HCT116 (cell line): Measurements from ENCODE around the gene GAB2. TPM values are rescaled to one million over a fixed set of nuclear protein-coding genes. Genes with fewer than 3 reads are reported as not detected.

Experiments used
- ATAC-seq: fragments of 200-7000 bp; cut with Tn5 transposase; 2 replicates; pipeline ENCODE4 v1.9.1; 2020; ENCODE audit warnings: mild to moderate bottlenecking, moderate library complexity
- BruUV-seq: library from RNA; stranded (reverse); fragments of 400-500 nt; replicated peaks from 2 replicates; lab custom pipeline; 2021; lab: Mats Ljungman, UMichigan
- CTCF ChIA-PET: fragments of 300-600 bp; sonication (Branson Sonifier 250); formaldehyde crosslinking; loops from one replicate; lab custom pipeline; 2021; ENCODE audit warnings: antibody characterized with exemption; lab: Charles Lee
- POLR2A ChIA-PET: fragments of 300-600, 350-600 bp; sonication (Branson Sonifier 250); formaldehyde crosslinking; loops from one replicate; lab custom pipeline; 2021; ENCODE audit warnings: antibody characterized with exemption; lab: Charles Lee
- RAD21 ChIA-PET, 2 experiments: fragments of 300-600 bp; sonication (Branson Sonifier 250); formaldehyde crosslinking; loops; one replicate each; lab custom pipeline; 2023; ENCODE audit warnings: low total read pairs in 2 of 2; ENCODE audit not compliant: uncharacterized antibody in 2 of 2, unreplicated experiment in 2 of 2, low non-redundant PET in 1 of 2; lab: Charles Lee
- DNase-seq: peaks from one replicate; pipeline ENCODE4 v3.0.0-alpha.2; 2010; ENCODE audit warnings: low read depth, low spot score
- H2AFZ ChIP-seq: fragments of 200-600 bp; shearing (Covaris generic), sonication (generic); 2 replicates; pipeline ENCODE4 v1.6.1; 2017; ENCODE audit warnings: low read depth, mixed run types, mixed read lengths, antibody characterized with exemption, low read length; ENCODE audit not compliant: poor library complexity, severe bottlenecking
- H3K27ac ChIP-seq: 2 replicates; pipeline ENCODE4 v1.5.1; 2012; ENCODE audit warnings: low read depth, low read length
- H3K27me3 ChIP-seq: fragments of 200-600 bp; sonication (generic); 2 replicates; pipeline ENCODE4 v1.6.1; 2016; ENCODE audit warnings: mixed run types, low read length, mixed read lengths; ENCODE audit not compliant: insufficient read depth
- H3K36me3 ChIP-seq, 2 experiments: fragments of 200-500 bp in 1 of 2; fragments of 200-600 bp in 1 of 2; sonication (Bioruptor generic) in 1 of 2; sonication (generic) in 1 of 2; 2 replicates each; pipeline versions ENCODE4 v1.5.1 to v1.6.1; 2014 to 2016; ENCODE audit warnings: low read length in 2 of 2, inconsistent platforms in 1 of 2, mixed read lengths in 1 of 2, mixed run types in 1 of 2; ENCODE audit not compliant: insufficient read depth in 2 of 2, control insufficient read depth in 1 of 2
- H3K4me1 ChIP-seq, 2 experiments: fragments of 200-600 bp in 1 of 2; sonication (generic) in 1 of 2; 2 replicates each; pipeline versions ENCODE4 v1.5.1 to v1.6.1; 2012 to 2017; ENCODE audit warnings: low read length in 2 of 2, inconsistent platforms in 1 of 2, mild to moderate bottlenecking in 1 of 2, mixed read lengths in 1 of 2, mixed run types in 1 of 2, moderate library complexity in 1 of 2; ENCODE audit not compliant: insufficient read depth in 2 of 2, control insufficient read depth in 1 of 2
- H3K4me2 ChIP-seq: fragments of 200-600 bp; sonication (generic); 2 replicates; pipeline ENCODE4 v1.6.1; 2017; ENCODE audit warnings: mixed run types, low read length, mixed read lengths
- H3K4me3 ChIP-seq, 2 experiments: fragments of 200-600 bp in 1 of 2; sonication (generic) in 1 of 2; replicated peaks in 1 of 2; 2 replicates each; pipeline ENCODE4 v1.5.1; 2011 to 2016; ENCODE audit warnings: low read length in 2 of 2, control low read depth in 1 of 2, low read depth in 1 of 2, mild to moderate bottlenecking in 1 of 2, mixed read lengths in 1 of 2, mixed run types in 1 of 2
- H3K79me2 ChIP-seq: fragments of 200-600 bp; sonication (generic); 2 replicates; pipeline ENCODE4 v1.6.1; 2017; ENCODE audit warnings: mild to moderate bottlenecking, mixed run types, low read length, moderate library complexity, mixed read lengths; ENCODE audit not compliant: insufficient read depth
- H3K9ac ChIP-seq: fragments of 200-600 bp; sonication (generic); 2 replicates; pipeline ENCODE4 v1.6.1; 2016; ENCODE audit warnings: low read length, mixed read lengths
- H3K9me2 ChIP-seq: fragments of 200-600 bp; sonication (generic), shearing (Covaris generic); 2 replicates; pipeline ENCODE4 v1.6.1; 2017; ENCODE audit warnings: mixed run types, mild to moderate bottlenecking, moderate library complexity; ENCODE audit not compliant: insufficient read depth
- H3K9me3 ChIP-seq, 2 experiments: fragments of 200-500 bp in 1 of 2; fragments of 200-600 bp in 1 of 2; sonication (Bioruptor generic) in 1 of 2; sonication (generic) in 1 of 2; 2 replicates each; pipeline ENCODE4 v1.6.1; 2014 to 2017; ENCODE audit warnings: low read length in 2 of 2, mixed read lengths in 2 of 2, inconsistent platforms in 1 of 2, low read depth in 1 of 2, mild to moderate bottlenecking in 1 of 2, mixed run types in 1 of 2, moderate library complexity in 1 of 2; ENCODE audit not compliant: control insufficient read depth in 1 of 2, insufficient read depth in 1 of 2
- H4K20me1 ChIP-seq: fragments of 200-600 bp; sonication (generic), shearing (Covaris generic); 2 replicates; pipeline ENCODE4 v1.6.1; 2017; ENCODE audit warnings: mixed run types, mild to moderate bottlenecking, moderate library complexity; ENCODE audit not compliant: insufficient read depth
- EGR1 ChIP-seq: IDR thresholded peaks from 2 replicates; pipeline ENCODE4 v1.6.1; 2012; ENCODE audit warnings: low read depth
- EZH2phosphoT487 ChIP-seq: fragments of 200-600 bp; IDR thresholded peaks from 2 replicates; pipeline ENCODE4 v1.6.1; 2018; ENCODE audit warnings: antibody characterized with exemption, borderline replicate concordance
- FOSL1 ChIP-seq: IDR thresholded peaks from 2 replicates; pipeline ENCODE4 v1.6.1; 2012; ENCODE audit warnings: low read depth
- JUND ChIP-seq: IDR thresholded peaks from 2 replicates; pipeline ENCODE4 v1.6.1; 2012
- POLR2A ChIP-seq: IDR thresholded peaks from 2 replicates; pipeline ENCODE4 v1.7.0; 2011; ENCODE audit warnings: borderline replicate concordance; ENCODE audit not compliant: insufficient read depth, insufficient read length; ENCODE audit errors: extremely low read depth
- POLR2AphosphoS5 ChIP-seq: IDR thresholded peaks from 2 replicates; pipeline ENCODE4 v1.6.1; 2011; ENCODE audit warnings: mild to moderate bottlenecking, low read depth, low read length, moderate library complexity
- REST ChIP-seq: IDR thresholded peaks from 2 replicates; pipeline ENCODE4 v1.6.1; 2012; ENCODE audit warnings: low read depth
- SP1 ChIP-seq: IDR thresholded peaks from 2 replicates; pipeline ENCODE4 v1.6.1; 2012; ENCODE audit warnings: low read depth
- SRF ChIP-seq: IDR thresholded peaks from 2 replicates; pipeline ENCODE4 v1.6.1; 2012; ENCODE audit warnings: low read depth
- YY1 ChIP-seq: IDR thresholded peaks from 2 replicates; pipeline ENCODE4 v1.6.1; 2011; ENCODE audit warnings: low read length, low read depth, moderate library complexity, mild to moderate bottlenecking; ENCODE audit not compliant: insufficient replicate concordance; ENCODE audit errors: extremely low read depth
- ZBTB33 ChIP-seq: IDR thresholded peaks from 2 replicates; pipeline ENCODE4 v1.6.1; 2011; ENCODE audit warnings: mild to moderate bottlenecking, low read length, moderate library complexity; ENCODE audit not compliant: insufficient replicate concordance; ENCODE audit errors: extremely low read depth
- ZFX ChIP-seq: fragments of 450-650 bp; IDR thresholded peaks from 2 replicates; pipeline ENCODE4 v1.6.1; 2017
- ZNF274 ChIP-seq: fragments of 200-500 bp; sonication (Bioruptor generic); IDR thresholded peaks from 2 replicates; pipeline ENCODE4 v1.6.1; 2014; ENCODE audit warnings: mild to moderate bottlenecking, low read depth, low read length, inconsistent platforms
- intact Hi-C: fragments of 100-400 bp; cut with micrococcal nuclease; formaldehyde crosslinking; loops from 2 replicates; pipeline ENCODE4 v1.10.0; 2022
- total RNA-seq: library from RNA; stranded (reverse); gene quantifications from one replicate; pipeline ENCODE4 v1.2.1, GENCODE V29; 2021; ENCODE audit not compliant: unreplicated experiment
- TF ChIP-seq, protein P1 (sequence below): IDR thresholded peaks from 2 replicates; pipeline ENCODE4 v1.6.1; 2012
- TF ChIP-seq, protein P2 (sequence below), 3 experiments: fragments of 200-600 bp in 1 of 3; sonication (generic) in 1 of 3; IDR thresholded peaks in 2 of 3; conservative IDR thresholded peaks in 1 of 3; 2 replicates each; pipeline ENCODE4 v1.5.1; 2012 to 2017; ENCODE audit warnings: low read depth in 2 of 3, low read length in 2 of 3, antibody characterized with exemption in 1 of 3, borderline replicate concordance in 1 of 3, control low read depth in 1 of 3, mild to moderate bottlenecking in 1 of 3, mixed read lengths in 1 of 3, mixed run types in 1 of 3, moderate library complexity in 1 of 3; ENCODE audit not compliant: insufficient read depth in 1 of 3

GAB2 gene
- total RNA-seq, 1 experiment from 2014 or later, result 1.9 TPM

GRCh38 chr11:78386215-78386941, 31.2 kb downstream of the GAB2 start:
- no peak overlapping the region for H3K4me3 ChIP-seq
- ChIA-PET POLR2A (no interaction called here), RAD21 (no interaction called here), CTCF (no interaction called here)
- H2AFZ ChIP-seq, result no peak overlapping the region
- DNase-seq (no peak), ATAC-seq (no peak)
- no peak overlapping the region for H3K27ac ChIP-seq
- no peaks in the 10 kb centered on the region for H3K36me3 ChIP-seq
- H3K4me2 ChIP-seq, result no peak overlapping the region
- no peaks in the 10 kb centered on the region for H3K4me1 ChIP-seq
- no peaks in the 10 kb centered on the region for H4K20me1 ChIP-seq
- no peaks in the 10 kb centered on the region for H3K9me3 ChIP-seq
- H3K79me2 ChIP-seq, result no peaks in the 10 kb centered on the region
- H3K27me3 ChIP-seq, result no peaks in the 10 kb centered on the region
- TF ChIP-seq REST (no peak), EZH2phosphoT487 (no peak), ZFX (no peak), YY1 (no peak), FOSL1 (no peak), POLR2AphosphoS5 (no peak), ZBTB33 (no peak), JUND (no peak), SP1 (no peak), SRF (no peak), EGR1 (no peak), ZNF274 (no peak), POLR2A (no peak)
- TF ChIP-seq, protein P1, sequence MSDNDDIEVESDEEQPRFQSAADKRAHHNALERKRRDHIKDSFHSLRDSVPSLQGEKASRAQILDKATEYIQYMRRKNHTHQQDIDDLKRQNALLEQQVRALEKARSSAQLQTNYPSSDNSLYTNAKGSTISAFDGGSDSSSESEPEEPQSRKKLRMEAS, result no peak
- TF ChIP-seq, protein P2, sequence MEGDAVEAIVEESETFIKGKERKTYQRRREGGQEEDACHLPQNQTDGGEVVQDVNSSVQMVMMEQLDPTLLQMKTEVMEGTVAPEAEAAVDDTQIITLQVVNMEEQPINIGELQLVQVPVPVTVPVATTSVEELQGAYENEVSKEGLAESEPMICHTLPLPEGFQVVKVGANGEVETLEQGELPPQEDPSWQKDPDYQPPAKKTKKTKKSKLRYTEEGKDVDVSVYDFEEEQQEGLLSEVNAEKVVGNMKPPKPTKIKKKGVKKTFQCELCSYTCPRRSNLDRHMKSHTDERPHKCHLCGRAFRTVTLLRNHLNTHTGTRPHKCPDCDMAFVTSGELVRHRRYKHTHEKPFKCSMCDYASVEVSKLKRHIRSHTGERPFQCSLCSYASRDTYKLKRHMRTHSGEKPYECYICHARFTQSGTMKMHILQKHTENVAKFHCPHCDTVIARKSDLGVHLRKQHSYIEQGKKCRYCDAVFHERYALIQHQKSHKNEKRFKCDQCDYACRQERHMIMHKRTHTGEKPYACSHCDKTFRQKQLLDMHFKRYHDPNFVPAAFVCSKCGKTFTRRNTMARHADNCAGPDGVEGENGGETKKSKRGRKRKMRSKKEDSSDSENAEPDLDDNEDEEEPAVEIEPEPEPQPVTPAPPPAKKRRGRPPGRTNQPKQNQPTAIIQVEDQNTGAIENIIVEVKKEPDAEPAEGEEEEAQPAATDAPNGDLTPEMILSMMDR (IDR thresholded peaks at IDR 0.05 in 2 of 3, conservative IDR thresholded peaks at IDR 0.05 in 1 of 3; ENCODE audit: borderline replicate concordance in 1 of 3, insufficient read depth in 1 of 3, low read depth in 2 of 3, low read length in 2 of 3), result no peak
- no peak overlapping the region for H3K9ac ChIP-seq
- no peaks in the 10 kb centered on the region for H3K9me2 ChIP-seq
- intact Hi-C loops, result no loop called here
- BruUV-seq, result no TSS peak
